ENCODE results near the gene TNFAIP8L1.

The TNFAIP8L1 gene

DNA sequence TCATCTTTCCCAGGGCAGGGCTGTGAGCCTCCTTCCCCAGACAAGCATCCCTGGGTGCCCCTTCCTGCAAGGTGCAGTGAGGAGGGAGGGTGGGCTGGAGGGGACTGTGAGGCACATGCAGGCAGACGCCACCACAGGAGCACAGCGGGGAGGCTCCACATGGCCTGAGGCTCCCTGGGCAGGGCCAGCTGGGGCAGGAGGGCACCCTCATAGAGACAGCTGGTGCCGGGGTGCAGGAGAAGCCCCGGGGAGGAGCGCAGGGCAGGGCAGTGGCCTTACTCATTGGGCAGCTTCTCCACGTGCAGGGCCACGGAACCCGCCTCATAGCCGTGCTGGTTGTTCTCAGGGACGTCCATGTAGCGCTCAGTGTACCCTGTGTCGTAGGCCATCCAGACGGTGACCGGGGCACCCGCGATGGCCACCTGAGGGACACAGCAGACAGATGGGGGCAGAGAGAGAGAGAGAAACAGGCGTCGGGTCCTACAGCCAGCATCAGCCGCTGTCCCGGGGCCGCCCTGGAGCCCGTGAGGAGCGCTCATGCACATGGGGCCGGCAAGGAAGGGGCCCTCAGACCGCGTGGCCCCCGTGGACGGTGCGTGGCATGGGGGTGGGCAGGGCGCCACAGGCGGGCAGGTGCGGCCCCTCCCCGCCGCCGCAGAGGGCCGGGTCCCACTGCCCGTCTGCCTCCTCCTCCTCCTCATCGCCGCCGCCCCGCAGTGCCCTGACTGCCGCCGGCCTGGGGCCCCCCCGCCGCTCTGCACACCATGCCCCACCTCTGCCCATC is 43.3 kb downstream of the TNFAIP8L1 start:
- no peak for DNase-seq

DNA sequence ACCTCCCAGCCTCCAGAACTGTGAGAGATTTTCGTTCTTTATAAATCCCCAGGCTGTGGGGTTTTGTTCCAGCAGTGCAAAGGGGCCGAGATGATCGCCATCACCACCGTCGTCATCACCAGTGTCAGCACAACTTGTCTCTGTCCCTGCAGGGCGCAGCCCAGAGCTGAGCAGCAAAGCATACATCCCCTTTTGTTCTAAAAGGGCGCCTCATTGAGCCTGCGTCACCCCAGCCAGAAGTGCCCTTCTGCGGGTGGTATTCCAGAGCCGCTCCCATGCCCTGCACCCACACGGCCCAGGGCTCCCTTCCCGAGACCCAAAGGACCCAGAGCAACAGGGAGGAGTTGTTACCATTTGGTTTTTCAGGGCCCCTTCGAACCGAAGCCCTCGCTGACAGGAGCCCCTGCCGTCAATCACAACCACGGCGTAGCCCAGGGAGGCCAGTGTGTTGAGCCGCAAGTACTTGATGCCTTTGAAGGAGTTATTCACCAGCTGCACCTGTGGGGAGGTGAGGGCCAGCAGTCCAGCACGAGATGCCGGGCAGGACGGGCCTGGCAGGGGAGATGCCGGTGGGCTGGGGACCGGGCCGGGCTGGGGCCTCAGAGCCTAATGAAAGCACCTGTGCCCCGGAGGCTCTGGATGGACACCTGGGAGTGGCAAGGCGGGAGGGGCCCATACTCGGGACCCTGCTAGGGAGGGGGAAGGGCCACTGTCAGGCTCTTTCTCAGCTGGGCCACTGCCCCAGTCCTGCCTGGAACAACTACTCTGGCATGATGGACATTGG is 45.2 kb downstream of the TNFAIP8L1 start:
- no peak for DNase-seq

DNA sequence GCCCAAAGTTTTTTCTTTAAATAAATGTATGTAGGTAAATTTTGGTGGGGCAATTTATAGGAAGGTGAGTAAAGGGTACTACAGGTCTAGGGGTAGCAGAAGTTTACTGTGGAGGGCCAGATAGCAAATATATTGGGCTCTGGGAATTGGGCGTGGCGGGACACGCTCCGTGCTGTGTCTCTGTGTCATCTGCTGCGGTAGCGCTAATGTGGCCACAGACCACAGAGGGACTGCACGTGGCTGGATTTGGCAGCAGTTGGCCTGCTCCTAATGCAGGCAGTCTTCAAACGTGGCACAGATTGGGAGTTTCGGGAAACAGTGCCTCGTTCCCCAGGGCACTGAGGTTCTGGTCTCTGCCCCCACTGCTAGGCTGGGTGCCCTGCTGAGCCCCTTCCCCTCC is 47.4 kb downstream of the TNFAIP8L1 start:
- DNase-seq, result no peak

DNA sequence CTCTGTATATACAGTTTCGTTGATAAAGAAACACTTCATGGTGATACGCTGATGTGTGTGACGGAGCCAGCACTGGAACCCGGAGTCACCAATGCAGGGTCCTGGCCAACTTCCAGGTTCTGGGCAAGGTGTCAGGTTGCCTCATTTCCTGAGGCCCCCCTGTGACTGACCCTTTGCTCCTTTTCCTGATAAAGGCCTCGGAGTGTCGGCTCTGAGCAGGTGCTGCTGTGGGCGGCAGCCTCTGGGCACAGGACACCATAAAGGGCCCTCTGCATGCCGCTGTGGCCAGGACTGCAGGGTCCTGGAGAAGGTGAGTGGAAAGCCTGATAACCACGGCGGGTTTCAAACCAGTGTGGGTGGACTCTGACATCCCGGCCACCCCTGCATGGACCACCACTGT is 48.1 kb downstream of the TNFAIP8L1 start:
- no peak for DNase-seq

DNA sequence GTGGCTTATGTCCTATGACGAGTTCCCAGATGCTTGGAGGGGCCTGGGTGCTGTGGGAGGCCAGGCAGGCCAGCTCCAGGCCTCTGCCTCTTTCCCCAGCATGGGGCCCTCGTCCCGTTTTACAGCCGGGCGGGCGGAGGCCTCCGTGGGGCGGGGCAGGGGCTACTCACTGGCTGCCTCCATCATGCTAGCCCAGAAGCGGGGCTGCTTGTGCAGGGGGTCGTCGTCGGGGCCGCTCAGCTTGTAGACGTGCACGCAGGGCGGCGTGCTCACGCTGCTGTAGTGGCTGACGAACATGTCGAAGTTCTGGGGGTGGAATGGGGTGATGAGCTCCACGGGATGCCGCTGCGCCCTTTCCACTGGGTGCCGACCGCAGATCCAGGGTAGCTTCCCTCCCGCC is 49.3 kb downstream of the TNFAIP8L1 start:
- no peak for DNase-seq

DNA sequence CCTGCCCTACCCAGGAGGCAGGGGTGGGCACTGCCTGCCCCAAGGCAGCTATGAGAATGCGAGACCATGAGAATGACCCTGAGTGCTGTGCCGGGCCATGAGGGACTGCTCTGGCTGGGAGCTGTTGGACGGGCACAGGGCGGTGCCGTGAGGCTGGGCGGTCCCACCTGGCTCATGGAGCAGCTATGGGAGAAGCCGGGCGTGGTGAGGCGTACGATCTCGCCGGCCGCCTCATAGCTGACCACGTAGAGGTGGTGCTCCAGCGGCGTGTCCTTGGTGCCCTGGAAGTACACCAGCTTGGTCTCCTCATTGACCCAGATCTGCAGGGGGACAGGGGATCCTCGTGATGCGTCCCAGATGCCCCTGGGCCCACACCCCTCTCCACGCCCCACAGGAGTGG is 50.1 kb downstream of the TNFAIP8L1 start:
- DNase-seq, result no peak

DNA sequence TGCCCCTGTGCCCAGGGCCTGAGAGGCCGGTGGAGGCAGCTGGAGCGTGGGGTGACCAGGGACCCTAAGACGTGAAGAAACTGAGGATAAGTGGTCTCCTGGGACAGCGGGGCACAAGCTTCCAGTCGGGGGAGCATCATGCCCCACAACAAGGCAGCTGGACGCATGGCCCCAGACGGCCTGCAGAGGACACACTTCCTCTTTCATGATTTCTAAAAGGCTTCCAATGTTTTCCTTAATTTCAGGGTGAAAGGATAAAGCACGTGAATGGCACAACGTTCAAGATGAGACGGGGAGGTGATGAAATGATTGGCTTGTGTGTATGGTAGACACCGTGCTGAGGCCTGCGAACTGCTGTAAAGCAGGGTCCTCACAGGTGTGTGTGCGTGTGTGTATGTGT is 51.0 kb downstream of the TNFAIP8L1 start:
- no peak for DNase-seq

DNA sequence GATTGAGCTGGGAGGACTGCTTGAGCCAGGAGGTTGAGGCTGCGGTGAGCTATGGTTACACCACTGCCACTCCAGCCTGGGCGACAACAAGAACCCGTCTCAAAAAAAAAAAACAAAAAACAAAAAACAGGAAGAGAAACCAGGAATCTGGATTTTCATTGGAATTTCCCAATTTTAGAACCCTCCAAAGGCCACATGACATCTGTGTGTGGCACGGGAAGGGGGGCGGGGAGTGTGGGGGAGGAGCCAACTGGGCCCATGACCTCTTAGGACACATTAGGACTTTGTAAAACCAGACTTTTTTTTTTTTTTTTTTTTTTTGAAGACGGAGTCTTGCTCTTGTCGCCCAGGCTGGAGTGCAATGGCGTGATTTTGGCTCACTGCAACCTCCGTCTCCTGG is 52.1 kb downstream of the TNFAIP8L1 start:
- DNase-seq, result no peak

DNA sequence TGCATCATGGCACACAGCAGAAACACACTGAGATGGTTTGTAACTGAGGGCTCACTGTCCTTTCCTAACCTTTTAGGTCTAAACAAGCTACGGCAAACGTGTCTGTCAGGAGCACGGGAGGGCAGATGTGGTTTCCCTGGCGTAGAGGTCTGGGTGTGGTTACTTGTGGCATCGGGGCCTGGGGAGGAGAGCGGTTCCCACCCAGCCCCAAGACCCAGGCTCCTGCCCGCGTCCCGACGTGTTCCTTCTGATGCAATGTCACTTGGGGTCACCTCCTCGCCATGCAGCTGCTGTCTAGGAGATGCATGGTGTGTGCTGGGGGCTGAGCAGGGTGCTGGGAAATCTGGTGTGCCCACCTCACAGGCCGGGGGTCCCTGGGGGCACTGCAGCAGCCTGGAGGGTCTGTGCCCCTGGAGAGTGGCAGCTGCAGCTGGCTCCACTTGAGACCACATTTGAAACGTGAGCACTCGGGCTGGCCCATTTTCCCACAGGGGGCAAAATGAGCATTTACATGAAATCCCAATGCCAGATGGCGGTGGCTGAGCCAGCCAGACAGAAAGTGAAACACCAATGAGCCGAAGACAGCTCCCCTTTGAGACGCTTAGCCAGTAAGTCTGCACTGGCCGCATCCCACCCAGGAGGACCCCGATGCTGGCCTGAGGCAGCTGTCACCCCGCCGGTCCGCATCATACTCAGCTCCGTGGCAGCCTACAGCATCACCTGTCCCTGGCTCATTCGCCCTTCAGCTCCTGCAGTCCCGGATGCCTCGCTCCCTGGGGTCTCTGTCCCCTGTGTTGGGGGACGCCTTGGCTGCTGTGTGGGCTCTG is 53.1 kb downstream of the TNFAIP8L1 start:
- DNase-seq, result no peak

DNA sequence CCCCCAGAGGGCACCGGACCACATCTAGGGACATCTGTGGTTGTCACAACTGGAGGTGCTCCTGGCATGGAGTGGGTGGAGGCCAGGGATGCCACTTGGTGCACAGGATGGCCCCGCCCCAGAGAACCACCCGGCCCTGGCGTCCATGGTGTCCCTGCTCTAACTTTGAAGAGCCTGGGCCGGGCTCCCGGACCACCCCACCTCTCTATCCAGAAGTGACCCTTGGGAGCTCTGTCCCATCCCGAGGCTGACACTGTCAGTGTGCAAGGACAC is 53.7 kb downstream of the TNFAIP8L1 start:
- DNase-seq, result no peak

DNA sequence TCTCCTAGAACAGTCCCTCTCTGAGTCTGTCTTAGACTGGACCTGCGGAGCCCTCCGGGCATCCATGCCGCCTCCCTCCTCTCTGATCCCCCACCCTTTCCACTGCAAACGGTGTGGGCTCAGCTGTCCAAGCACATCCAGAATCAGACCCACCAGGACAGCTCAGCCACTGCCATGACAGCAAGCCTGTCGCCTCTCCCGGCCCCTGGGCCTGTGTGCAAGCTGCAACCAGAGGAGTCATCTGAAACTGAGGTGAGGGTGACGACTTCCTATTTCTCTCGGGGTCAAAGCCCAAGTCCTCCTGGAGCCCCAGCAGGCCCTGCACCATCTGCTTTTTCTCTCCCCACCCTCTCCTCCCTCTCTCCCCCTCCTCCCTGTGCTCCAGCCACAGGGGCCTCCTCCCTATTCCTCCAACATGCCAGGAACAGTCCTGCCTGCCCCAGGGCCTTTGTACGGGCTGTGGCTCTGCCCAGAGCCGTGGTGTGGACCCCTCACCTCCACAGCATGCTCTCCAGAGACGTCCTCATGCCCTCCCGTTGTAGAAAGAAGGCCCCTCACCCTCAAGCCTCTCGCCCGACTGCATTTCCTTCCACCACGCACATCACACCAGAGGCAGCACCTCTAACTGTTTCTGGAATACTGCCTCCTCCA is 54.3 kb downstream of the TNFAIP8L1 start:
- DNase-seq, result no peak

DNA sequence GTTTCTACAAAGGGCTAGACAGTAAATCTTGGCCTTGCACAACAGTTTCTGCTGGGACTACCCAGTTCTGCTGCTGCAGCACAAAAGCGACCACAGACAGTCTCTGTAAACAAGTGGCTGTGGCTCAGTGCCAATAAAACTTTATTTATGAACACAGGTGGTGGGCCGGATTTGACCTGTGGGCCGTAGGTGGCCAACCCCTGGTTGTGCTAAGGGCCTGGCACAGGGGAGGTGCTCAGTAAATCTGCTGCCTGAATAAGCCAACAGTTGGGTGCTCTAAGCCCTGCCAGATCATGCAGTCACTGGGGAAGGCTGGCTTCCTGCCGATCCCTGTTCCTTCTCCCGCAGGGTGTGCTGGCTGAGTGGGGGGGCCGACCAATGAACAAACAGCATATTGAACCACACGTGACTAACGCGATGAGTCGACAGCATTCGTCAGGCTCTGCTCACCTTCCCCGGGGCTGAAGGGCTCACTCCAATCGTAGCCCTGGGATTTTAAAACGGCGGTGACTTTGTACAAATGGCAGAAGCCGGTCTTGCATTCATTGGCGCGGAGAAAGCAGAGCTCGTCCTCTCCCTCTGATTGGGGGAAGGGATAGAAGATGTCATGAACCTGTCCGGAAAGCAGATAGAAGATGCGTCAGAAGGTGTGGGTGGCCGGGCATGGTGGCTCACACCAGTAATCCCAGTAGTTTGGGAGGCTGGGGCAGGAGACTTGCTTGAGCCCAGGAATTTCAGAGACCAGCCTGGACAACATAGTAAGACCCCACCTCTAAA is 55.1 kb downstream of the TNFAIP8L1 start:
- no peak for DNase-seq

DNA sequence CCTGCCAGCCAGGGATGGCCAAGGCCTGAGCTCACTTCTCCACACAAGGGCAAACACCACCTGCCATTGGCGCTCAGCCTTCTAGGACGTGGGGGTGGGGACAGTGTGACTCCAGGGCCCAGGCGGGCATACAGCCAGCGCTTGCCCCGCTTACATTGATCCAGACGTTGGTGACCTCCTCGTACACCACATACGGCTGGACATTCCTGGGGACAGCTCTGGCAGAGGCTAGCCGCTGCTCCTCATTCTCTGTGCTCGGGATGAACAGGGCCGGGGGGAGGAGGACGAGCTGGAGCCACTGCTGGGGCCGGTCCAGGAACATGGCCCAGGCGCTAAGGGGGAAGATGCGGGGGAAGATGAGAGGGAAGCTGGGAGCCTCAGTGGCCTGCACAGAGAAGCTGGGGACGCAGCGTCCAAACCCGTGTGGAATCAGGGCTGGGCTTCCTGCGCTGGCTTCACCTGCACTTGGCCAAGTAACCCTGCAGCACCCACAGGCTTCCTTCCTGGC is 56.0 kb downstream of the TNFAIP8L1 start:
- DNase-seq, result no peak

DNA sequence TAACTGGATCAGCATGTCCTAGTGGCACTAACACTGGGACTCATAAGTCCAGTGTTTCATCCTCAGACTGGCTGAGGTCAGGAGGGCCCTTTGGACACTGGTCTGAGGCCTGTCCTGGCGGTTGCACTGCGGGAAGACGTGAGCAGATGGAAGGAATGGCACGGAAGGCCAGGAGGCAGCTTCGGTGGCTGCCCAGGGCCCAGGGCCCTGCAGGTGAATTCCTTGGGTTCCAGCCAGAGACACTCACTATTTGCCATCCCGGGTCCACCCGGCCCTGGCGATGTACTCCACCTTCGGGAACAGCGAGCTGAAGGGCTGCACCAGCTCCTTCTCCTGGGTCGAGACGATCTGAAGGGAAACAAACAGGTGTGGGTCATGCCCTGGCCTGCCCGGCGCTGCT is 58.0 kb downstream of the TNFAIP8L1 start:
- no peak for DNase-seq

DNA sequence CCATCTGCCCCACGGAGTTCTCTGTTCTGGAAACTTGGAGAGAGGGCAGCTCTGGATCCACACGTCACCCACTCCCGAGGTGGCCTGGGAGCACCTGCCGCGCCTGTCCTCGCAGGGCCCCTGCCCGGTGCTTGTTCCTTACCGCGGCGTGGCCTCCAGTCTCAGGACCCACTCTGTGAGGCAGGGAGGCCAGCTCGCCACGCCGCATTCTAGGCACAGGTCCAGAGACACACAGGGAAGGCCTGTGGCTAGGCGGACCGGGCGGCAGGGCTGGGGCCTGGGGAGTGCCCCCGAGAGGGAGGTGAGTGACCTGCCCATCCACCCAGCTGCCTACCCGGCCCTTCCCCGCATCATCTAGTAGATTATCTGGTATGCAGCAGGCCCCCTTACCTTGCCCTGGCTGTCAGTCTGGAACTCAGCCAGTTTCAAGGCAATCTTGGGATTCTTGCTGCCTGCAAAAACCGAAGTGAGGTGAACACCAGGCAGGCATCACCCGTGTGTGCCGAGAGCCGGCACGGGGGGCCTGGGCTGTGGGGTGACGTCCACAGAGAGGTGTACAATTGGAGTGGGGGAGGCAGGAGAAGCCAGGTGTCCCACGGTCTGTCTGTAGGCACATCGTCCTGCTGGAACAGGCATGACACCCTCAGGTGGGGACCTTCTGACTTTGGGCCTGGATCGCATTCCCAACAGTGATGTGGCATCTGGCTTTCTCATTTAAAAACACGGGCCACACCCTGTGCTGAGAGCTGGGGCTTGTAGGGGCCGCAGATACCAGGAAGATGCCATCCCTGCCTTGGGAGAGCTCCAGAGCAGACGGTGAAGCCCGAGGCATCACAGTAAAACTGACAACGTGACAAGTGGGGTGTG is 60.7 kb downstream of the TNFAIP8L1 start:
- DNase-seq, result no peak

DNA sequence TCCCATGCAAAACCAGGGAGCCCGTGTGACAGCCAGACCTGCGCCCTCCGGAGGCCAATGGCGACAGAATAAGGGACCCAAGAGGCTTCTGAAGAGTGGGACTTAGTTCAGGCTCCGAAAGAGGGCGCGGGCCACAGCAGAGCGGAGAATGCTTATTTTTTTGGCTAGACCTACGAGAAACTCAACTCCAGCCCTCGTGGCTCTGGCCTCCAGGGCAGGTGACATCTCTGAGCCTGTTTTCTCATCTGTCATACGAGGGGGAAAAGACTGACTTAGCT is 61.3 kb downstream of the TNFAIP8L1 start:
- no peak for DNase-seq

DNA sequence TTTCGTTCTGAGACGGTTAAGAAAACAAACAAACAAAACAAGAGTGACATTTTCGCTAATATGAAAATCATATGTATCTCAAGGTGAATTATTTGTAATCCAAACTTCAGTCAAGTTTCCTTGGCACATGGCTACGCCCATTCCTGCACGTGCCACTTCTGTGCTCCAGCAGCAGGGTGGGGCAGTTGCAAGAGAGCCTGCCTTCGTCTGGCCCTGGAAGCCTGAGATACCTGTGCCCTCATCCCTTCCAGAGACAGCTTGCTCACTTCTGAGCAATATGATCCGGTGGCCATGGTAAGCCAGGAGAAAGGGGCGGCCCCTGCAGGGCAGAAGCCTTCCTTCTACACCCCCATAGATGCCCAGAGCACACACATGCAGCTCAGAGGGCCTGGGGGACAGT is 62.2 kb downstream of the TNFAIP8L1 start:
- DNase-seq, result no peak

DNA sequence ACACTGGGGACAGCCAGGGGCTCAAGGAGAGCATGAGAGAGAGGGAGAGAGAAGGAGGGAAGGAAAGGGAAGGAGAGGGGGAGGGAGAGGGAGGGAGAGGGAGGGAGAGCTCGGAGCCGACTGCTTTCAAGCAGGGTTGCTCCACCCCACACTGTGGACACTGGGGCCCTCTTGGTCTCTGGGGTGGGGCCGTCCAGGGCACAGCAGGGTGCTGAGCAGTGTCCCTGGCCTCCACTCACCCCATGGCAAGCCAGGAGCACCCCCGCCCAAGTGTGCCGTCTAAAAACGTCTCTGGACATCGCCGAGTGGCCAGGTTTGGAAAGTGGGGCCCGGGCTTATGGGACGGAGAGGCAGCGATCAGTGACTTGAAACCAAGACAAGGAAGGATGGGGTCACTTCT is 63.4 kb downstream of the TNFAIP8L1 start:
- no peak for DNase-seq

DNA sequence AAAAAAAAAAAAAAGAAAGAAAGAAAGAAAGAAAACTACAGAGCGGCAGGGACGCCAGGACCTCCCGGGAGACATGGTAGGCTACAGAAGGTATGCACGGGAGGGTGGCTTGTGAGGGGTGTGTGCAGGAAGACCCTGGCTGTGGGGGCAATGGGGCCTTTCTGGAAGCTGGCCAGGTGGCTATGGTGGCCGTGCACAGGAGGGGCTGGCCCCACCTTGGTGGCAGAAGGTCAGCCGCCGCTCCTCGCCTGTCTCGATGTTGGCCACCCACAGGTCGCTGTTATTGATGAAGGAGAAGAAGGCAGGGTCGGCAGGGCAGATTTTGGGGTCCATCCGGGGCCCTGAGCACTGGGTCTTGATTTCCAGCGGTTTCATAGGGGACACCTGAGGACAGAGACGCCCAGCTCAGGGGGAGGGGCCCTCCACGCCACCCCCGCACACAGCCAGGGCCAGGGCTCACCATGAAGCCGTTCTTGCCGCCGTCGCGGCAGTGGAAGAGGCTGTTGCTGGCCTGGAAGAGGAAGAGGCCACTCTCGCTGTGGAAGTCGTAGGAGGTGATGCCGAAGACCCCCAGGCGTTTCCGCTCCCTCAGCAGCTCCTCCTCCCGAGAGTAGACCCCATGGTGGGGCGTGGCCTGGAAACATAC is 64.5 kb downstream of the TNFAIP8L1 start:
- DNase-seq, result no peak

DNA sequence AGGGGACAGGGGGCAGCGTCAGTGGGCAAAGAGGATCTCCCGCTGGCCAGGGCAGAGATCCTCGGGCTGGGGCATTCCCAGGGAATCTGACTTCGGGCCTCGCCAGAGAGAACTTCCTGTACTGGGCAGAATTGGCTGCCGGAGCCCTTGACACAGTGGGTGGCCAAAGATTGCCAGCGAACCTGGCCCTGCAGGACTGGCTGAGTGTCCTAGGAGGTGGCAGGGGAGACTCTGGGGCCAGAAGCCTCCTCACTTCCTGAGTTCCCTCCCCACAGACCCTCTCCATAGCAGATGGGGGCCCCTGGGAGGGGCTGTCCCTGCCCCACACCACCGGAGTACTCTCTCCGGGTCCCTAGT is 65.0 kb downstream of the TNFAIP8L1 start:
- no peak for DNase-seq
